ENCODE data around the gene ACRV1. TPM values are rescaled to one million over a fixed set of nuclear protein-coding genes. Genes with fewer than 3 reads are reported as not detected.

Gene ACRV1
- polyA plus RNA-seq, 1 donor, result 0.27 TPM

GRCh38 chr11:125624756-125625213 lies 55.9 kb downstream of the ACRV1 start, which contains the start of gene CHEK1:
TSS of gene CHEK1 (plus strand) at chr11:125625163. CDS start at chr11:125626769, 1,606 bp downstream.
- 30% methylated on average over 2 of the region's 9 CpGs for WGBS (ENCODE audit: insufficient coverage, low lambda C conversion rate)
- DNase-seq, result no peak
- Histone ChIP-seq H3K36me3 (ENCODE audit: control insufficient read depth, insufficient read depth, low read length) (peaks cover 24% of the 10 kb centered on the region), H3K9me3 (ENCODE audit: control insufficient read depth, low read depth, low read length) (no peaks in the 10 kb centered on the region), H3K4me3 (ENCODE audit: low read length) (peak within 1 kb of the TSS; percentile 73), H3K27me3 (ENCODE audit: control insufficient read depth, insufficient read depth, low read length) (no peaks in the 10 kb centered on the region), H3K27ac (ENCODE audit: low read length) (peak within 1 kb of the TSS; percentile 98), H3K4me1 (ENCODE audit: control insufficient read depth, insufficient read depth, low read length) (no peaks in the 10 kb centered on the region)

- Histone ChIP-seq H3K4me1 (ENCODE audit: control insufficient read depth, insufficient read depth, low read length) (no peaks in the 10 kb centered on the region), H3K36me3 (ENCODE audit: control insufficient read depth, insufficient read depth, low read length) (peaks cover 37% of the 10 kb centered on the region), H3K27ac (ENCODE audit: low read length) (no peak overlapping the region), H3K9me3 (ENCODE audit: control insufficient read depth, low read depth, low read length) (no peaks in the 10 kb centered on the region), H3K4me3 (ENCODE audit: low read length) (no peak overlapping the region), H3K27me3 (ENCODE audit: control insufficient read depth, insufficient read depth, low read length) (no peaks in the 10 kb centered on the region)
- 80% methylated on average over 1 of the region's 1 CpG for WGBS (ENCODE audit: insufficient coverage, low lambda C conversion rate)
- no peak for DNase-seq
These were observed 57.6 kb downstream of the ACRV1 start for GRCh38 chr11:125623064-125623463.

- no peak for DNase-seq
- H3K27ac ChIP-seq (ENCODE audit: low read length), result no peak overlapping the region
These were observed 58.7 kb downstream of the ACRV1 start for GRCh38 chr11:125621995-125622394.

More at GRCh38 chr11:125621995-125622394, 58.7 kb downstream of the ACRV1 start:
- H3K36me3 ChIP-seq (ENCODE audit: control insufficient read depth, insufficient read depth, low read length), result peaks cover 46% of the 10 kb centered on the region
- H3K4me3 ChIP-seq (ENCODE audit: low read length), result no peak overlapping the region
- WGBS (ENCODE audit: insufficient coverage, low lambda C conversion rate), result 80% methylated on average over 1 of the region's 2 CpGs
- no peaks in the 10 kb centered on the region for H3K27me3 ChIP-seq (ENCODE audit: control insufficient read depth, insufficient read depth, low read length)
- H3K4me1 ChIP-seq (ENCODE audit: control insufficient read depth, insufficient read depth, low read length), result no peaks in the 10 kb centered on the region
- no peaks in the 10 kb centered on the region for H3K9me3 ChIP-seq (ENCODE audit: control insufficient read depth, low read depth, low read length)

Other genes starting within 250 kb of the ACRV1 start
- gene FEZ1, start 184.6 kb downstream of the ACRV1 start, polyA plus RNA-seq, result 13.2 TPM
- 90.3 TPM for gene EI24, start 111.4 kb downstream of the ACRV1 start, polyA plus RNA-seq
- 183 TPM for gene STT3A, start 88.0 kb downstream of the ACRV1 start, polyA plus RNA-seq
- gene CHEK1, start 55.7 kb downstream of the ACRV1 start, polyA plus RNA-seq, result 21.5 TPM
- gene PATE1, start 65.4 kb upstream of the ACRV1 start, polyA plus RNA-seq, result not detected
- gene PATE2, start 98.0 kb upstream of the ACRV1 start, polyA plus RNA-seq, result 0.07 TPM
- not detected for gene PATE3, start 107.3 kb upstream of the ACRV1 start, polyA plus RNA-seq
- 0.04 TPM for gene PATE4, start 152.5 kb upstream of the ACRV1 start, polyA plus RNA-seq
- gene HYLS1, start 206.8 kb upstream of the ACRV1 start, polyA plus RNA-seq, result 6.5 TPM
- gene PUS3, start 222.4 kb upstream of the ACRV1 start, polyA plus RNA-seq, result 16.2 TPM
- 2.0 TPM for gene DDX25, start 223.7 kb upstream of the ACRV1 start, polyA plus RNA-seq